GM23248 (cell line): ENCODE results near the gene TTPAL.

Experiments
- EZH2 ChIP-seq: fragments of 200-600 bp; sonication (generic); IDR thresholded peaks from 2 replicates; pipeline ENCODE4 v1.6.1; 2018; ENCODE audit warnings: antibody characterized with exemption, mild to moderate bottlenecking; ENCODE audit not compliant: insufficient read depth, poor library complexity, severe bottlenecking
- EZH2phosphoT487 ChIP-seq: fragments of 200-600 bp; sonication (generic); IDR thresholded peaks from 2 replicates; pipeline ENCODE4 v1.6.1; 2018; ENCODE audit warnings: antibody characterized with exemption, moderate library complexity, mild to moderate bottlenecking, low read depth; ENCODE audit not compliant: insufficient read depth

- no peak for TF ChIP-seq EZH2phosphoT487
- no peak for TF ChIP-seq EZH2
Observed at GRCh38 chr20:44439318-44439717, 36.4 kb upstream of the TTPAL start.
